GM21786 (cell line): Measurements from ENCODE around the gene DDN.
A peak's percentile ranks its signal among the peaks of the same experiment; 100 is the strongest.

ENCODE experiments used
- ATAC-seq: cut with Tn5 transposase; IDR thresholded peaks from one replicate; pipeline ENCODE4 v1.9.1; 2021; ENCODE audit not compliant: unreplicated experiment

DDN gene

DNA sequence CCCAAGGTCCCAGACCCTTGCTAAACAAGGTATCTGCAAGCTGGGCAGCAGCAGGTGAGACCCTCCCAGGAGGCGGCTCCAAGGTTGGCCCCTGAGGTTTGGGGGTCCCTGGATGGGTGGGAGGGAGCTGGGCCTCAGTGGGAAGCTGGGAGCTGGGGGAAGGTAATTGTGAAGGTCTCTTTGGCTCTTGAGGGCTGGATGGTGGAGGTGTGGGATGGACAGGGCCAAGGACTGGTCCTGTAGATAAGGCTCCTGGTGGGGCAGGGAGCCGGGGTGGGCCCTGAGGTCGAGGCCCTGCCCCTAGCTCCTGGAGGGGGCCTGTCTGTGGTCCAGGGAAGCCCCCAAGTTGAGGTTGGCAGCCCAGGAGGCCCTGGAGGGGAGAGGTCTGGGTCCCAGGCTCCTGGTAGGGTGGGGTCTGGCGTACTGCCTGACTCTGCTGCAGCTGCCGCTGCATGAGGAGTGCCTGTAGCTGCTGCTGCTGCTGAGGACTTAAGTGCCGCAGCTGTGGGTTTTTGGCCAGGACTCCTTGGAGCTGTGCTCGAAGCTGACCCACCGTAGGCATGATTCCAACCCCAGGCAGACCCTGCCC lies 32.5 kb upstream of the DDN start:
- no peak for ATAC-seq

DNA sequence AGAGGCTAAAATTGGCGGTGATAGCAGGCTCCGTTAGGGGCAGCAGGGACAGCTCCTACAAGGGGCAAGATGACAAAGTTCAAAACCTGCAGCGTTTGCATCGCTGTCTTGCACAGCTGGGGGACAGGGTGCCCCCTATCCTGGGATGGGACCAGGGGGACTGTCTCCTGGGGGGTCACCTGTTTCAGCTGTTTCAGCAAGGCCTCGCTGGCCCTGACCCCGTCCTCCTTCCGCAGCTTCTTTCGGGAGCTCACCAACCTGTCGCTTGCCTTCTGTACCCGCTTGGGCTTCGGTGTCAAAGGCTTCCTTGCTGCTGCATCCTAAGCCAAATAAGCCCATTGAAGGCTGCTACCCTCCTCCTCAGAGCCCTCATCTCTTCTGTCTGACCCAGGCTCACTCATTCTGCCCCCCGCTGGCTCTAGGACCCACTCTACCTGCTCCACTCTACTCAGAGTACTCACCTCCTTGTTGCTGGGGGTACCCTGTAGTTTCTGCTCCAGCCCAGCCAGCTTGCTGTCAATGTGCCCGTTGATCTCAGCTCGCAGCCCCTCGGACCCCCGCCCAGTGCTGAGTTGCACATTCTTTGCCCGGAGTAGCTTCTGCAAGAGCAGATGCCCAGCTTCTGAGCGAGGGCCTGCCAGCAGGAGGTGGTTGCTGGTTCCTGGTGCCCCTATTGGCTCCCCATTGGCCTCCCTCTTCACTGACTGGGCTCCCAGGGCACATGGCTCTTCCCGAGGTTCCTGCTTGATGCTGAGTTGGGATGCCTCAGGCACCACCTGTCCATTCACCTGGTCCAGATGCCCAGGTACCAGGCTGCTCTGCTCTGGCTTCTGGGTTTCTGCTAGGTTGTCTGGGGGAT lies 31.8 kb upstream of the DDN start:
- no peak for ATAC-seq

DNA sequence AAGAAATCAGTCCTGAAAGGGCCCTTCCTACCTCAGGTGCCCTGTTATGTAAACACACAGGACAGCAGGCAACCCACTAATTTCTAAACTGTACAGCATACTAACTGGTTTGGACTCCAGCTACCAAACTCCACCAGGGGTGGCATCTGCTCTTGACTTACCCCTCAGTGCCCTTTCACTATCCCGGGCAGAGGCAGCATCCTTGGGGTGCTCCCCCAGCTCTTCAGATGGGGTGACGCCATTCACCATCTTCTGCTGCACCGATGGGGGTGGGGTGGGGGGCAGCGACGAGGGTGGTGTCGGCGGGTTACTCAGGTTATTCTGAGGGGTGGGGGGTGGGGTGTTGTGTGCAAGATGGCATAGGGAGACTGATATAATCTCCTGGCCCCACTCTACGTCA lies 30.9 kb upstream of the DDN start:
- ATAC-seq = no peak

DNA sequence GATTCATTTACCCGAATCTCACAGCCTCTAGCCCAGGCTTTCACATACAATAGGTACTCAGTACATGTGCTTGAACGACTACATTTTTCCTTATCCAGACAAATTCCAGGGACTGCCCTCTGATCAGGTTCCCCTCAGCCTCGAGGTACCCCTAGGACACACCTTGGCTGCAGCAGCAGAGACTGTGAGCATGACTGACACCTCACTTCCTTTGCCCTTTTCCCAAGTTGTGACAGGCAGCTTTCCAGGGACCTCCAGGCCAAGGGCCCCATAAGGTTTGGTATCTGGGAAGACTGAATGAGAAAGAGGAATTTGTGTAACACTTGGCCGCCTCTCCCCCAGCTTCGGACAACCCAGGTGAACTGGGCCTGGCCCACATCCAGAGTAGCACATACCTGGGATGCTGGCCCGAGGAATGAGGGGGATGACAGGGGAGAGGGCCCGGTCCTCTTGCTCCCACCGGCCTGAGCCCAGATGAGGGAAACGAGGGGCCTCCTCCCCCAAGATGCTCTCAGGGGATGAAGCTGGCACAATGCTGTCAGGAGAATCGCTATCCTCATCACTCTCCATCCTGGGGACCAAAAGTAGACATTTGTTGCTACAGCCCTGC lies 29.6 kb upstream of the DDN start:
- ATAC-seq = no peak

DNA sequence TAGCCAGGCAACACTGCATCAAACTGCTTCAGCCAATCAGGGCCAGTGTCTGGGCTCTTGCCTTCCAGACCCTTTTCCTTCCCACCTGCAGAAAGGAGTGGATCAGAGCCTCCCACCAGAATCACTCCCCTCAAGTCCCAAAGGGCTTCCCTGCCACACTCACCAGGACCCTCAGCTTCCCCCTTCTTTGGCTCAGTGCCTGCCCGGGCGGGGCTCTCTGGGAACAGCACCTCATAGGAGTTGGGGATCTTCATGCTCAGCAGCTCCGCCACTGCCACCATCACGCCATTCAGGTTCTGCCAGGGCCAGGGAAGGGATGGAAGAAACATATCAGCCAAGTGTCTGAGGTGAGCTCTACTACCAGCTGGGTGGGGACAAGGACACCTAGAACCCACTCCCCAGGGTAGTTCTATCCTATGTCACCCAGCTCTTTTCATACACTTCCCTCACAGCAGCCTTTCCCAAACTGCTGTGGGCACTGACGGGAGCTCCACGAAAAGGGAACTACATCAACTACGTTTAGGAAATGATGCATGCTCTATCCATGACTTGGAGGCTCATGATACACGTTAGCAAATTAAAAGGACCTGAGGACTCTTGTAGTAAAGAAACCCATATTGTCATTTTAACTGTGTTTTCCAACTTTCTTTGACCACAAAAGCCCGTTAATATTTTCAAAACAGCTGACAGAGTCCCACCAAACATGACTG lies 28.8 kb upstream of the DDN start:
- ATAC-seq = no peak

DNA sequence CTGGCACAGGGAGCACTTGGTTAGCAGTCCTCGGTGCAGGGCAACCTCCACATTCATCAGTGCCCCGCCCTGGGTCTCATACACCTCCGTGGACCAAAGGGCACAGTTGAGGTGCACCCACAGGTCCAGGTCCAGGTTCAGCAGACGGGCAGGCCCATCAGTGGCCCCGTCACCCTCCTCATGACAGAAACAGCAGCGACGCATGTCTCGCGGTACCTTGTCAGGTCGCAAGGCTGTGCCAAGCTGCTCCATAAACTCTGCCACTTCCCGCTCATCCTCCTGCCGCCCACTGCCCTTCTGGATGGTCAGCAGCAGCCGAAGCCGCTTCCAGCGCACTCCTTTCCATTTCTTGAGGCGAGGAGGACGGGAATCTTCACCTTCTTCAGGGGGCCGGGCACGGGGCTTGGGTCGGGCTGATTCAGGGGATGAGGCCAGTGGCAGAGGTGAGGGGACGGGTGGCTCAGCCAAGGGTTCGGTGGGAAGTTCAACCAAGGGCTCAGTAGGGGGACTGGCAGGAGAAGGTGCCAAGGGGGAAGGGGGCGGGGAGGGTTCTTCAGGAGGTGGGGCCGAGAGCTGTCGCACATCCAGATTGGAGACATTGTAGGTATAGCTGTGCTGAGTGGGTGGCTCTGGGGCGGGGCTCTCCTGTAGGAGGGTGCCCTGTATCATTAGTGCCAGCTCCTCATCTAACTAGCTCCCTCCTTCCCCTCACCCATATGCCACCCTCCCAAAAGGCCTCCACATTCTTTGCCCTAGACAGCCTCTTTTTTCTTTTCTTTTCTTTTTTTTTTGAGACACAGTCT lies 27.7 kb upstream of the DDN start:
- no peak for ATAC-seq

DNA sequence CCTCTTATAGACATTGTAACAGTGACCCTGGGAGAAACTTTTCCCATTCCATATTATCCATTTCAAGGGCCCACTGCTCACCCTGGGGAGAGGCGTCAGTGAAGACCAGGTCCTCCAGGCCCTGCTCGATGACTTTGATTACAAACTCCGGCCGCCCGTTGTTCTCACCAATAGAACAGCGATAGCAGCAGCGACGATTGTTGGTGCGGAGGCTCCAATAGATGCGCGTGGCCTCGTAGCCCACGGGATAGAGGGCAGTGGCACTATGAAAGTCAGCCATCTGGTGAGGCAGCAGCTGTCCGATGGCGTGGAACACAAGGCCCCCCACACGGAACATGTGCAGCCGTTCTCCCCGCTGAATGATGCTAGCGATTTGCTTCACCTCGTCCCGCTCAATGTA lies 26.9 kb upstream of the DDN start:
- no peak for ATAC-seq

DNA sequence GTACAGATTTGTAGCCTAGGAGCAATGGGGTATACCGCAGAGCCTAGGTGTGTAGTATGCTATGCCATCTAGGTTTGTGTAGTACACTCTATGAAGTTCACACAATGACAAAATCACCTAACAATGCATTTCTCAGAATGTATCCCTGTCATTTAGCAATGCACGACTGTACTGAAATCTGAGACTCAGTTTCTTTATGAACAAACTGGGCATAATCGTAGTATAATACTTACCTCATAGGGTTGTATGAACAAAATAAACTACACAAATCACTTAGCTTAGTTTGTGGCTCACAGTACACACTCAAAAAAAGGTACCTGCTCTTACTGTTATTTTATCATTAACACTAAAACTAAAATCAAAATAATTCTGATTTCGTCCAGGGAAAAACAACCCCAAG lies 26.3 kb upstream of the DDN start:
- ATAC-seq = no peak

DNA sequence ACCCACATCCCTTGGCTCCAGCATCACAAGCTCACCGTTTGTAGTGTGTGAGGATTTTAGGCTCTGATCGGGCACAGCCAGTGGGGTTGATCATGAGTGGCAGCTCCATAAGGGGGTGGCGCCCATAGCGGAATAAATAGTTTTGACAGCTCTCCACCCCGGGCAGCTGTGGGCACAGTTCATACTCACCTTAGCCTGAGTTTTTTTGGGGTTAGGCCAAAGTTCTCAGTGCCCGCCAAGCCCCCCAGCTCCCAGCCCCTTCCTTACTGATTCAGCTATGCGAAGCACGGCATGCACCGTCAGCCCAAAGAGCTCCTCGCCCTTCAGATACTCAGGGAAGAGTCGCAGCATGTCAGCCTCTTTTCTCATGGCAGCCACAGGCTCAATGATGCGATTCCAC lies 25.4 kb upstream of the DDN start:
- no peak for ATAC-seq

DNA sequence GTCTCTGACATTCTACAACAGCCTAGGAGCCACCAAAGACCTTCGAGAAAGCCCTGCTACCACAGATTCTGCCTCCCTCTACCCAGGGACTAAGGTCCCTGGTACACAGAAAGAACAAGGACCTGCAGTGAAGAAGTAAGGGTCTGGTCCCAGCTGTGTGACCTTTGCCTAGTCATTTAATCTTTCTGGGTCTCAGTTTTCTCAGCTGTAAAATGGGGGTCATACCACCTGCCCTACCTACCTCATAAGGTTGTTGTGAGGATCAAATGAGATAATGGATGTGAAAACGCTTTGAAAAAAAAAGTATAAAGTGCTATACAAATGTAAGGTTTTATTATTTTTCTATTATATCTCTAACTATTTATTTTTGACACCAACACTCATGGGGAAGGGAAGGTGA lies 24.6 kb upstream of the DDN start:
- no peak for ATAC-seq

DNA sequence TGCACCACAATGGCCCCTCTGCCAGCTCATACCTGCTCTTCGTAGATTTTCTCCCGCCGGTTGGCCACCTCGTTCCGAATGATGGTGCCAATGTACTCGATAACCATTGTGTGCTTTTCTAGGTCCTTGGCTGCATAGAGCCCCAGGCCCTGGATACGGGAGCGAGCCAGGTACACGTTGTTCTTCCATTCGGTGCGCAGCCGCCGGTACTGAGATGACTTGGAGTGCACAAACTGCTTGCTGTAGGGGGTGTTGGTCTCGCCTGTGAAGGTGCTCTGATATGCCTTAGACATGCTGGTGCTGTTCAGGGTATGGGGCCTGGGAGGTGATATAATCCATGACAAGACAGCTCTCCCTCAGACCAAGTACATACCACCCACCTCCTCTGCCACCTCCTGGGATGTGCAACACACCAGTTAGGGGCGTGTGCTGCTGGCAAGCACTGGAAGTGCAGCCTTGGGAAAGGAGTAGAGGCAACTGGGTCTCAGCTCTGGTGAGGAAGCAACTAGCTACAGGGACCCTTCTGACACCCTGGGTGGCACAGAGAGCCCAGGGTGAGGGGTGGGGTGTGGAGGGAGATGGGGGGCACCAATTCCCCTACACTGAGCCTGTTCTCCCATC lies 23.5 kb upstream of the DDN start:
- ATAC-seq = no peak

DNA sequence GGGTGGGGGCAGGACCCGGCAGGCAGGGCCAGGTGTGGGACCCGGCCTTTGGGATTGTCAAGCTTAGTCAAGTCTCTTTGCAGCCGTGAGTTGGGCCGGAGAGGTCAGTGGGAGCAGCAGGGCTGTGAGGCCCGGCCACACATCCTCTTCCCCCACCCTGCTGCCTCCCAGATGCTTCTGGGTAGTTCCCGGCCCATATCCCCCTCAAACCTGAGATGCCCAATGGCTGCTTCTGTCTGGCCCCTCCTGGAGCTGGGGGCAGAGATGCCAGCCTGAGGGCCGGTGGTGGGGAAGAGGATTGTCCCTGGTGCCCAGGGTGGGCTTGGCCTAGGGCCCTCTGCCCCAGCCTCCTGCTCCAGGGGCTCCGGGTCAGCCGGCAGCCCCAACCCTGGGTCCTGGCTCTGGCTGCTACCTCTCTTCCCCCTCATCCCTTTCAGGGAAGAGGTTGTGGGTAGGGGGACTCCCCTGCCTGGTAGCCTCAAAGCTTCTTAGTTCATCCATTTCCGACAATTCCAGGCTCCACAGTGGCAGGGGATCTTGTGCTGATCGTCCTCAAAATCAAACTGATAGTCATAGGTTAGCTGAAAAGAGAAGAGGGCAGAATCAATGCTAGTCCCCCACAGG lies 22.2 kb upstream of the DDN start:
- ATAC-seq = no peak

DNA sequence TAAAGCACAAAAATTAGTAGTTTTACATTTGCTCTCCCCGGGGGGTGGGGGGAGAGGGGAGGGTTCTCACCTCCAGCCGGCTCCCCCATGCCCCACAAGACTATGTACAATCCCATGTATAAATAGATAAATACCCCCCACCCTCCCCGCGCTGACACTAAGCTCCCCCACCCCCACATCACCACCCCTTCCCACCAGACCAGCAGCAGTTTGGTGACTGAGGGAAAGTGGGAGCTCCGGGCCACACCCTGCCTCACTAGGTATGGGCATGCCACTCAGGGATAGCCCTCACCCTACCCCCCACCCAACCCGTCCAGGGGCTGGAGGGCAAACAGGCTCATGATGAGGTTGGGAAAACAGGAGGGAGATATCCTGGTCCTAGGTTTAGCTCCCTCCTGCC lies 21.3 kb upstream of the DDN start:
- ATAC-seq = no peak

DNA sequence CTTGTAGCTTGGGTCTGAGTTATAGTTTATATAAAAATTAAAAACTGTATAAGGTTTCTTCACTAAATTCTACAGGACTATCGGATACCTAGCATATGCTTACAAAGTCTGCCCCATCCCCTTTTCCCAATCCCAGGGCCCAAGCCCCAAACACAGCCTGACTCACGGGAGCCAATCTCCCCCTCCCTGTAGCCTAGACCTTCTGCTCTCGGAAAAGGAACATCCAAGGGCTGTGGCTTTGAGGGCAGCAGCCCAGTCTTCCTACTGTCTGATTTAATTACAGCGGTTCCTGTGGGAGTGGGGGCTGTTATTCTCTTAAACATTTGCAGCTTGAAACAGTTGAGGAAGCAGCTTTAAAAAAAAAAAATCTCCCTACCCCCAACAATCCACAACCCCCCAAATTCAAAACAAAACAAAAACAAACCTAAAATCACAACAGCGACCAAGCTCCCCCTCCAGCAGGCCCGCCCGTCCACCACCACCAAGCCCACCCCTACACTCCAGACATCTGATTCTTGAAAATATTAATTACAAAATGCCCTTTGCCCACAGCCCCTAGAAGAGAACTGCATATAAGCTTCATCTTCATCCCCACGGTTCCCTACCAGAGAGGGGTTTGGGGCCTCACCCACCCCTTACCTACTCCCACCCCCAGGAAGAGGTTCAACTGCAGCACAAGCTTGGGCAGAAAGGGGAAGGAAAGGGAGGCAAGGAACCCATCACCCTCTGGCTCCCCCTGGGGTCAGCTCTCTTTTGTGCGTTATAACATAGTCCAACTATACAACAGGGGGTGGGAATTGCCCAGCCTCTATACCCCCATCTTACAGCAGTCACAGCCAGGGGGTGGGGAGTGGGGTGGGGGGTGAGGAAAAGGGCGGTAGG lies 20.5 kb upstream of the DDN start:
- no peak for ATAC-seq

DNA sequence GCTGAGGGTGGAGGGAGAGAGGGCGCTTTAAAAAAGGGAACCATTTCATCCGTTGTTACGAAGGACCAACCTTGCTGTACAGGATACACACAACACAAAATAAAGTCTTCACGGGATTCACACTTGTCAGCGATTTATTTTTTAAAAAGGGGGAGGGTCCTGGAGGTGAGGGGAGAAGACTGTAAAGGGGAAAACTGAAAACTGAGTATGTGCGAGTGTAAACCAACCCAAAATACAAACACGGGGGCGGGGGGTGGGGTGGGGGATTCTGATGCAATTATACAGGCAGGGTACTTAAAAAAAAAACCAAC lies 19.9 kb upstream of the DDN start:
- ATAC-seq = peak; percentile 13

DNA sequence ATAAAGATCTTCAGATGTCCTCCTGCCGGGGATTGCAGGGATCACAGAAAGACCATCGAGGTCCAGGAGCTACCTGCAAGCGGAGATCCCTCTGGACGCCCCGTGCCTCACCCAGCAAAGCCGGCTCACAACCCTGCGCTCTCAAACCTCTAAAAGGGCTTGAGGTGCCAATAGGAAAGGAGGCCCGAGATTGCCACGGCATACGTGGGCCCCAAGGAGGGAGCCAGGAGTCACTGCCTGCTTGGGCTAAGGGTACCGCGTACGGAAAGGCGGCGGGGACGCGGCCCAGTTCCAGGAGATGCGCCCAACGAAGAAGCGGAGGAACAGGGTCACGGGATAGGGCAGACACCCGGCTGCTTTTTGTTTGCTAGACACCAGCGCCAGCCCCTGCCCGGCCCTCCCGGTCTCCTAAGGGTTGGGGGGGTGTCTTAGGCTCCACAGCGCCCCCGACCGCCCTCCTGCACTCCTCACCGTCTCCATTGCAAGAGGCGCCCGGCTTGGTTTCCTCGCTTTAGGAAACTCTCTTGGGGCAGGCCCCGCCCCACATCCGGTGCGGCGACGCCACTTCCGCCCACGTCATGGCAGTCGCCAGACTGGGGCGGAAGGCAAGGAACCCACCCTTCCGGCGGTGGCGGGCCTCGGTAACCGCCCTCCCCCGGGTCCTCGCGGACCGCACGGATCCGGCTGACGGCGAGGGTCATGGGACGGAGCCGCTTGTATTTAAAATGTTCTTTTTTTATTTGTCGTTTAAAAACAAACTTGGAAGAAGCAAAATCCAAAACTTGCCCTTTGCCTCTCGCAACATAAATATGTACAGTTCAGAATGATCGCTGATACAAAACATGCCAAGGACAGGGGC lies 19.3 kb upstream of the DDN start, which contains the start of gene PRKAG1:
Gene PRKAG1 (minus strand): TSS at position 516 of the 859 bp plus-strand sequence. CDS start 36 bp downstream, at position 480.
- peak; percentile 90 for ATAC-seq

DNA sequence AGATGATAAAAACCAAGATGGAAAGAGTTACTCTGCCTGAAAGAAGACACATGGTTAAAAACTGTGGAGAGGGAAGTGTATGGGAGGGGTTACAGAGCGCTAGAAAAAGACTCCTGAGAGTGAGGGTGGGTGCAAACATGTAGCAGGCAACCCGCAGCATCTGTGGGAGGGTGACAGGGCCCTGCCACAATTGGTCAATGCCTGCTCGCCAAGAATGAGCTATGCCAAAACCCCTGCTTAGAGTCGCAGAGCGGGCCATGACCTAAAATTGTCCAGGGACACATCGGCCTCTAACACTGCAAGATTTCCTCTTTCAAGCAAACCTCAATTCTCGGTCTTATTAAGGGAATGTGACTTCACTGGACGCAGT lies 18.7 kb upstream of the DDN start:
- peak; percentile 5 for ATAC-seq

DNA sequence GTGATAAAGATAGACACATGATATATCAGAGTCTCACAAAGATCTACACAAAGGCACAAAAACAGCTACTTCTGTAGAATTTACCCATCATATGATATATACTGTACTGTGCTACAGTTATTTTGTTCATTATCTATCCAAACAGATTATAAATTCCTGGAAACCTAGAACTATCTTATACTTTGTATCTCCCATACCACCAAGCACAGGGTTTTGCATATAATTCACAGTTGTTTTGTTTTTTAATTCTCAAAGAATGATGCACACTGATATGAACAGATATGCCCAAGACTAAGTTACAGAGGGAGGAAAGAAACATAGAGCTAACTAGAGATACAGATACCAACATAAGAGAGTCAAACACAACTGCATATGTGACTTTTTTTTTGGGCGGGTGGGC lies 16.0 kb upstream of the DDN start:
- ATAC-seq = no peak
